A673 (cell line): ENCODE measurements around the gene SYT11. TPM values are rescaled to one million over a fixed set of nuclear protein-coding genes. Genes with fewer than 3 reads are reported as not detected.
A peak's percentile ranks its signal among the peaks of the same experiment; 100 is the strongest.

Experiments
- BruUV-seq: library from RNA; stranded (reverse); fragments of 400-500 nt; replicated peaks from 2 replicates; lab custom pipeline; 2021; lab: Mats Ljungman, UMichigan
- CTCF ChIA-PET: fragments of 300-600 bp; sonication (Branson Sonifier 250); formaldehyde crosslinking; loops from one replicate; lab custom pipeline; 2022; ENCODE audit warnings: antibody characterized with exemption; lab: Charles Lee
- POLR2A ChIA-PET: fragments of 300-600 bp; sonication (Branson Sonifier 250); formaldehyde crosslinking; loops from one replicate; lab custom pipeline; 2022; ENCODE audit warnings: antibody characterized with exemption; ENCODE audit not compliant: low non-redundant PET; lab: Charles Lee
- DNase-seq: peaks from one replicate; pipeline ENCODE4 v3.0.0-alpha.2; 2015; ENCODE audit warnings: low spot score
- H3K27ac ChIP-seq: fragments of 200-600 bp; sonication (generic); 2 replicates; pipeline ENCODE4 v1.5.1; 2016; ENCODE audit warnings: mixed run types, low read depth, mild to moderate bottlenecking, mixed read lengths, antibody characterized with exemption, low read length; ENCODE audit not compliant: poor library complexity, severe bottlenecking
- H3K27me3 ChIP-seq: fragments of 200-600 bp; sonication (generic); replicated peaks from 2 replicates; pipeline ENCODE4 v1.6.1; 2017; ENCODE audit warnings: mixed run types, low read depth, mild to moderate bottlenecking, mixed read lengths, antibody characterized with exemption, low read length; ENCODE audit not compliant: insufficient read depth, poor library complexity
- H3K36me3 ChIP-seq: fragments of 200-600 bp; sonication (generic); 2 replicates; pipeline ENCODE4 v1.6.1; 2016; ENCODE audit warnings: mixed run types, mild to moderate bottlenecking, mixed read lengths, antibody characterized with exemption, low read length; ENCODE audit not compliant: insufficient read depth, poor library complexity, severe bottlenecking
- H3K4me1 ChIP-seq: fragments of 200-600 bp; sonication (generic); 2 replicates; pipeline ENCODE4 v1.6.1; 2017; ENCODE audit warnings: mixed run types, mild to moderate bottlenecking, mixed read lengths, antibody characterized with exemption, low read length; ENCODE audit not compliant: insufficient read depth, poor library complexity, severe bottlenecking
- H3K4me3 ChIP-seq: fragments of 200-600 bp; sonication (generic); 2 replicates; pipeline ENCODE4 v1.5.1; 2016; ENCODE audit warnings: low read depth, mixed run types, mild to moderate bottlenecking, mixed read lengths, low read length; ENCODE audit not compliant: poor library complexity, severe bottlenecking
- H3K9me3 ChIP-seq: fragments of 200-600 bp; sonication (generic); 2 replicates; pipeline ENCODE4 v1.6.1; 2016; ENCODE audit warnings: mixed run types, low read depth, mild to moderate bottlenecking, mixed read lengths, antibody characterized with exemption, low read length; ENCODE audit not compliant: poor library complexity, severe bottlenecking
- CTCF ChIP-seq: fragments of 300-800, 200-600 bp; sonication (generic); conservative IDR thresholded peaks from 2 replicates; pipeline ENCODE4 v1.5.1; 2017; ENCODE audit warnings: low read depth, mild to moderate bottlenecking, antibody characterized with exemption, low read length, moderate library complexity, mixed read lengths
- EZH2 ChIP-seq: fragments of 200-600 bp; sonication (generic); IDR thresholded peaks from 2 replicates; pipeline ENCODE4 v1.6.1; 2017; ENCODE audit warnings: borderline replicate concordance, low read depth, mild to moderate bottlenecking, mixed read lengths, antibody characterized with exemption, low read length; ENCODE audit not compliant: poor library complexity, severe bottlenecking
- intact Hi-C: fragments of 100-400 bp; cut with micrococcal nuclease; formaldehyde crosslinking; loops from one replicate; pipeline ENCODE4 v1.10.0; 2022; ENCODE audit not compliant: unreplicated experiment
- total RNA-seq: library from RNA; stranded (reverse); gene quantifications from 2 replicates; pipeline ENCODE4 v1.2.3, GENCODE V29; 2021

The SYT11 gene
- total RNA-seq, 1 experiment from 2014 or later: 10.2 TPM

- ChIA-PET POLR2A (interaction anchor here (0.6 kb wide), 1 partner anchor 140 kb away, joined by 4 read pairs; no protein-coding TSS in a partner anchor), CTCF (no interaction called here)
- Histone ChIP-seq H3K27ac (no peak overlapping the region), H3K4me3 (peak overlapping the region; percentile 67), H3K4me1 (peaks cover 32% of the 10 kb centered on the region), H3K9me3 (no peaks in the 10 kb centered on the region), H3K27me3 (no peaks in the 10 kb centered on the region), H3K36me3 (peaks cover 71% of the 10 kb centered on the region)
- no peak for DNase-seq
- TF ChIP-seq CTCF (no peak), EZH2 (no peak)
- intact Hi-C loops: no loop called here
- no TSS peak for BruUV-seq
These were observed 72.1 kb downstream of the SYT11 start for GRCh38 chr1:155931332-155932038.

- H3K4me1 ChIP-seq: peaks cover 32% of the 10 kb centered on the region
- peaks cover 65% of the 10 kb centered on the region for H3K36me3 ChIP-seq
- BruUV-seq: no TSS peak
- ChIA-PET POLR2A (no interaction called here), CTCF (no interaction called here)
- H3K27me3 ChIP-seq: no peaks in the 10 kb centered on the region
- TF ChIP-seq EZH2: no peak
- no peak for TF ChIP-seq CTCF
- H3K4me3 ChIP-seq: peak overlapping the region; percentile 67
- no peaks in the 10 kb centered on the region for H3K9me3 ChIP-seq
- no peak overlapping the region for H3K27ac ChIP-seq
- no peak for DNase-seq
- intact Hi-C loops: no loop called here
These were observed 72.7 kb downstream of the SYT11 start for GRCh38 chr1:155932081-155932480.

GRCh38 chr1:155932487-155932886, 73.1 kb downstream of the SYT11 start:
- no TSS peak for BruUV-seq
- Histone ChIP-seq H3K36me3 (peaks cover 61% of the 10 kb centered on the region), H3K9me3 (no peaks in the 10 kb centered on the region), H3K27ac (no peak overlapping the region), H3K27me3 (no peaks in the 10 kb centered on the region), H3K4me3 (peak overlapping the region; percentile 67), H3K4me1 (peaks cover 32% of the 10 kb centered on the region)
- intact Hi-C loops: no loop called here
- no peak for DNase-seq
- TF ChIP-seq EZH2: no peak
- TF ChIP-seq CTCF: no peak
- ChIA-PET POLR2A (no interaction called here), CTCF (no interaction called here)
